SK-N-SH (cell line): ENCODE results near the gene KCNC4. TPM values are rescaled to one million over a fixed set of nuclear protein-coding genes. Genes with fewer than 3 reads are reported as not detected.
A peak's percentile ranks its signal among the peaks of the same experiment; 100 is the strongest.

ENCODE experiments used
- CTCF ChIA-PET: fragments of 300-600, 350-600 bp; formaldehyde crosslinking; extraction: SDS; loops from one replicate; lab custom pipeline; 2021; lab: Yijun Ruan, JAX
- POLR2A ChIA-PET: fragments of 350-600 bp; sonication (Branson Sonifier 250); formaldehyde crosslinking; extraction: SDS; loops from one replicate; lab custom pipeline; 2020; ENCODE audit warnings: antibody characterized with exemption, inconsistent platforms; lab: Yijun Ruan, JAX
- DNase-seq: peaks from one replicate; pipeline ENCODE4 v3.0.0; 2012
- H2AFZ ChIP-seq: fragments of 200-600 bp; sonication (generic); 2 replicates; pipeline ENCODE4 v1.8.1; 2016; ENCODE audit warnings: antibody characterized with exemption, mild to moderate bottlenecking, low read depth
- H3F3A ChIP-seq: fragments of 200-600 bp; sonication (generic); replicated peaks from 2 replicates; pipeline ENCODE3; 2016; ENCODE audit warnings: antibody characterized with exemption, mild to moderate bottlenecking; ENCODE audit not compliant: insufficient read depth
- H3K27ac ChIP-seq, 2 experiments: fragments of 200-500 bp in 1 of 2; fragments of 200-600 bp in 1 of 2; sonication (Bioruptor generic) in 1 of 2; sonication (generic), shearing (Covaris generic) in 1 of 2; 2 replicates each; pipeline versions ENCODE4 v1.5.1 to v1.6.1; 2014 to 2016; ENCODE audit warnings: low read depth in 2 of 2, inconsistent platforms in 1 of 2, low read length in 1 of 2, mild to moderate bottlenecking in 1 of 2, mixed read lengths in 1 of 2
- H3K27me3 ChIP-seq: fragments of 200-600 bp; sonication (generic), shearing (Covaris generic); 2 replicates; pipeline ENCODE4 v1.6.1; 2016; ENCODE audit warnings: mixed run types; ENCODE audit not compliant: insufficient read depth
- H3K36me3 ChIP-seq, 2 experiments: fragments of 200-500 bp in 1 of 2; fragments of 200-600 bp in 1 of 2; sonication (Bioruptor generic) in 1 of 2; sonication (generic) in 1 of 2; replicated peaks in 1 of 2; 2 replicates each; pipeline versions ENCODE3 to v1.5.1; 2014 to 2016; ENCODE audit warnings: low read length in 1 of 2, mild to moderate bottlenecking in 1 of 2; ENCODE audit not compliant: insufficient read depth in 2 of 2, control insufficient read depth in 1 of 2
- H3K4me1 ChIP-seq, 2 experiments: fragments of 200-500 bp in 1 of 2; fragments of 200-600 bp in 1 of 2; sonication (Bioruptor generic) in 1 of 2; sonication (generic), shearing (Covaris generic) in 1 of 2; 2 replicates each; pipeline versions ENCODE4 v1.5.1 to v1.6.1; 2014 to 2016; ENCODE audit warnings: low read depth in 1 of 2, low read length in 1 of 2, mixed run types in 1 of 2; ENCODE audit not compliant: insufficient read depth in 2 of 2, control insufficient read depth in 1 of 2
- H3K4me2 ChIP-seq: fragments of 200-600 bp; sonication (generic), shearing (Covaris generic); 2 replicates; pipeline ENCODE4 v1.6.1; 2017; ENCODE audit warnings: mixed run types
- H3K4me3 ChIP-seq, 2 experiments: fragments of 200-500 bp in 1 of 2; fragments of 200-600 bp in 1 of 2; sonication (Bioruptor generic) in 1 of 2; sonication (generic), shearing (Covaris generic) in 1 of 2; 2 replicates each; pipeline versions ENCODE4 v1.5.1 to v1.8.1; 2014 to 2016; ENCODE audit warnings: low read depth in 2 of 2, inconsistent platforms in 1 of 2, low read length in 1 of 2, mild to moderate bottlenecking in 1 of 2, mixed read lengths in 1 of 2, moderate library complexity in 1 of 2
- H3K79me2 ChIP-seq: fragments of 200-600 bp; sonication (generic); 2 replicates; pipeline ENCODE4 v1.8.1; 2017; ENCODE audit warnings: mild to moderate bottlenecking; ENCODE audit not compliant: insufficient read depth
- H3K9ac ChIP-seq: fragments of 200-600 bp; sonication (generic); 2 replicates; pipeline ENCODE4 v1.6.1; 2017; ENCODE audit warnings: mixed run types
- H3K9me2 ChIP-seq: fragments of 200-600 bp; sonication (generic); 2 replicates; pipeline ENCODE4 v1.6.1; 2017; ENCODE audit warnings: mixed run types
- H3K9me3 ChIP-seq: fragments of 200-600 bp; sonication (generic); 2 replicates; pipeline ENCODE4 v1.6.1; 2017; ENCODE audit warnings: mixed run types, mild to moderate bottlenecking, moderate library complexity
- H4K20me1 ChIP-seq: fragments of 200-600 bp; sonication (generic); 2 replicates; pipeline ENCODE4 v1.6.1; 2017; ENCODE audit warnings: mild to moderate bottlenecking, mixed run types; ENCODE audit not compliant: insufficient read depth
- CHD2 ChIP-seq: fragments of 150-350 bp; IDR thresholded peaks from 2 replicates; pipeline ENCODE4 v1.6.1; 2018; ENCODE audit warnings: low read length; ENCODE audit not compliant: partially characterized antibody
- EZH2phosphoT487 ChIP-seq: fragments of 200-600 bp; sonication (generic); IDR thresholded peaks from 2 replicates; pipeline ENCODE4 v1.6.1; 2017; ENCODE audit warnings: low read depth, mixed run types, mild to moderate bottlenecking, antibody characterized with exemption, moderate library complexity, borderline replicate concordance
- FOXJ3 ChIP-seq: sonication (generic); formaldehyde crosslinking; IDR thresholded peaks from 2 replicates; pipeline ENCODE4 v1.5.1; 2020; ENCODE audit warnings: mild to moderate bottlenecking, missing genetic modification reagents
- FOXM1 ChIP-seq: IDR thresholded peaks from 2 replicates; pipeline ENCODE4 v1.4.0; 2012; ENCODE audit warnings: low read depth, mild to moderate bottlenecking
- GATA2 ChIP-seq: sonication (generic); formaldehyde crosslinking; IDR thresholded peaks from 2 replicates; pipeline ENCODE4 v1.5.0; 2020; ENCODE audit warnings: mild to moderate bottlenecking, missing genetic modification reagents
- MXI1 ChIP-seq: IDR thresholded peaks from 2 replicates; pipeline ENCODE4 v1.6.1; 2012; ENCODE audit warnings: mild to moderate bottlenecking, low read depth, low read length, improper control_type of control experiment
- RCOR1 ChIP-seq: fragments of 150-350 bp; IDR thresholded peaks from 2 replicates; pipeline ENCODE4 v1.6.1; 2017; ENCODE audit warnings: antibody characterized with exemption, low read length
- SIN3A ChIP-seq: IDR thresholded peaks from 2 replicates; pipeline ENCODE4 v1.6.1; 2012; ENCODE audit warnings: low read depth, mild to moderate bottlenecking, low read length, moderate library complexity, borderline replicate concordance
- TEAD4 ChIP-seq: IDR thresholded peaks from 2 replicates; pipeline ENCODE4 v1.4.0; 2012; ENCODE audit warnings: mild to moderate bottlenecking, borderline replicate concordance; ENCODE audit not compliant: insufficient read depth
- YY1 ChIP-seq: IDR thresholded peaks from 2 replicates; pipeline ENCODE4 v1.4.0; 2012; ENCODE audit warnings: low read depth, mild to moderate bottlenecking
- WGBS: methylation state at CpG from one replicate; pipeline ENCODE4 v1.1.6; 2017; ENCODE audit warnings: low lambda C conversion rate; 5-methylcytosine and 5-hydroxymethylcytosine counted together
- polyA plus RNA-seq, 3 experiments: library from polyadenylated mRNA; depleted of rRNA; stranded (reverse); fragments of >200 nt; gene quantifications; 2 replicates each; pipeline ENCODE4 v1.2.3, GENCODE V29; 2012
- TF ChIP-seq, protein P1 (sequence below): IDR thresholded peaks from 2 replicates; pipeline ENCODE4; 2012

Gene KCNC4
- polyA plus RNA-seq, 1 of the 3 experiments (the other 2 are of a cell fraction) = 0.51 TPM

DNA sequence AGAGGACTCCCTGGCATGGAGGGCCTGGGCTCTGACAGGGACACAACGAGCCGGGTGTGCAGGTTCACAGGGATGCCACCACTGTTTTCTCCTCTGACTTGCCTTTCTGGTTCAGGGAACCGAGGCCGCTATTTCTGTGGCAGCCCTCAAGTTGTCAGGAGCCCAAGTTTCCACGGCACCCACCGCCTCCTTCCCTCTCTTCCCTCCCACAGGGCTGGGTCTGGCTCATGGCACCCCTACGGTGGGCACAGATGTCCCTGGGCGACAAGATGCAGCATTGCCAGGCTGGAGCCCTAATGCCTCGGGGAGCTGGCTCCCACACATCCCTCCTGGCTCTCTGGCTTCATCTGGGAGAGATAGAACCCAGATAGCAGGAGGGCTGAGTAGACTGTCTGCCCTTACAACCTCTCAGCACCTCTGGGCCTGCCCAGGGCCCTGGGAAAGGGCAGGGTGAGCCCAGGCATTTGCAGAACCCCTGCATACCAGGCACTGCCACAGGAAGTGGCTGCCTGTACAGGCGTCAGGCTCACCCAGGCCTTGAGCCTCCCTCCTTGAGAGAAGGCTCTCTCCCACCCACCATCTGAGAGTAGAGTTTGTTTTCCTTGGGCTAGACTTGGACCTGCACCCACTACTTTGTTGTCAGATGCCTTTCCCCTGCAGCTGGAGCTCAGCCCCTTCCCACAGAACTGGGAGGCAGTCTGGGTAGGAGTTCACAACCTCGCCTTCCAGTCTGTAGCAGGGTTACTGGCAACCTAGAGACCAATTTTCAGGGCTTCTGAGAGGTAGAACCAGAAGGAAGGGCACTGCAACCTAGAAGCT is 20.5 kb downstream of the KCNC4 start:
- H3K9me3 ChIP-seq = no peaks in the 10 kb centered on the region
- H3K4me2 ChIP-seq = no peak overlapping the region
- H4K20me1 ChIP-seq = no peaks in the 10 kb centered on the region
- peaks cover 0 to 58% of the 10 kb centered on the region in 2 experiments; a peak in 2 of 4 replicates for H3K4me1 ChIP-seq
- POLR2A ChIA-PET = no interaction called here
- H3K9me2 ChIP-seq = no peaks in the 10 kb centered on the region
- no peak overlapping the region for H3K4me3 ChIP-seq
- no peaks in the 10 kb centered on the region for H3K27me3 ChIP-seq
- no peak overlapping the region for H3K9ac ChIP-seq
- TF ChIP-seq RCOR1 (peak; percentile 37; the same call in 1 of the 2 replicates), GATA2 (CRISPR knock-in tag) (peak; percentile 37), FOXM1 (no peak), FOXJ3 (CRISPR knock-in tag) (no peak), SIN3A (no peak)
- no peak overlapping the region for H2AFZ ChIP-seq
- DNase-seq = peak; percentile 62
- no peaks in the 10 kb centered on the region for H3K36me3 ChIP-seq
- H3K27ac ChIP-seq = peak overlapping the region in 1 of 2 experiments; percentile 43; a peak in 1 of 4 replicates
- CTCF ChIA-PET = interaction anchor here (0.7 to 3.8 kb wide), 6 partner anchors 22 to 165 kb away, joined by 3 to 31 read pairs (median 4); partner anchors contain the start of gene KCNC4
- H3K79me2 ChIP-seq = no peaks in the 10 kb centered on the region
- no peaks in the 10 kb centered on the region for H3F3A ChIP-seq
- 77% methylated on average over 9 of the region's 11 CpGs for WGBS

DNA sequence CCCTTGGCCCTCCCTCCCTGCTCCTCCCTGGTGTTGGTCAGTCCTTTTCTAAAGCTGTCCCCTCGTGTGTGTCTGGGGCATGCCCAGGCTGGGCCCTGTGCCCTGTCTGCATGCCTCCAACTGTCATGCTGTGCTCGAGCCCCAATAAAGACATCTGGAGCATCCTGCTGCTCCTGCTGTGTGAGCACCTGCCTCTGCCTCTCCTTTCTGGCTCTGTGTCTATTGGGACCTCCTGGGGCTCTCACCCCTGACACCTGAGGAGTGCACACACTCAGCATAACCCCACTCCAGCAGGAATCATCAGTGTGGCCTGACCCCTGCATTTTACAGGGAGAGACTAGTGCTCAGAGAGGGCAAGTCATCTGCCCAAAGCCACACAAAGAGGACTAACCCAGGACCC is 23.7 kb downstream of the KCNC4 start:
- Histone ChIP-seq H3K27me3 (no peaks in the 10 kb centered on the region), H3K79me2 (no peaks in the 10 kb centered on the region), H3K9me3 (no peaks in the 10 kb centered on the region), H3F3A (no peaks in the 10 kb centered on the region), H3K4me1 (peaks cover 0 to 66% of the 10 kb centered on the region in 2 experiments; a peak in 2 of 4 replicates), H3K4me2 (no peak overlapping the region), H2AFZ (no peak overlapping the region), H3K4me3 (no peak overlapping the region), H3K36me3 (no peaks in the 10 kb centered on the region), H3K9ac (no peak overlapping the region), H3K27ac (peak overlapping the region in 1 of 2 experiments; percentile 98; a peak in 1 of 4 replicates), H3K9me2 (no peaks in the 10 kb centered on the region), H4K20me1 (no peaks in the 10 kb centered on the region)
- ChIA-PET POLR2A (no interaction called here), CTCF (interaction anchor here (1.7 kb wide), 1 partner anchor 25 kb away, joined by 7 read pairs; no protein-coding TSS in a partner anchor)
- TF ChIP-seq EZH2phosphoT487 (no peak), MXI1 (peak; percentile 37; the same call in 1 of the 2 replicates)
- DNase-seq = no peak
- WGBS = 39% methylated on average over 2 of the region's 2 CpGs

DNA sequence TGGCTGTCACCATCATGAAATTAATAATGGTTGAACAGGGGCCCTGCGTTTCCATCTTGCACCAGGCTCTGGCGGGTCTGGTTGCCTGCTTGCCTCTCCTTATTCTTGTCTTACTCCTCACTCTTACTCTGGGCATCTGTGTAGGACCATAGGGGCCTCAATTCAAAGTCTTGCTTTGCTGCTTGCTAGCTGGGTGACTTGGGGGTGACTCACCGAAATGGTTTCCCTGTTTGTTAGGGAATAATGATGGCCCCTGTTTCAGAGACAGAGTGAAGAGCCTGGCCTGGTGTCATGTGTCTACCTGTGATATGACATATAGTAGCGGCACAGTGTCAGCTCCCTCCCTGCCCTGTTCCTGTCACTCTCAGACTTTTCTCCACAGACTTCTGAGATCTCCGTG is 24.6 kb downstream of the KCNC4 start:
- CTCF ChIA-PET = interaction anchor here (0.6 to 2.0 kb wide), 8 partner anchors 11 to 743 kb away, joined by 3 to 11 read pairs (median 4); no protein-coding TSS in a partner anchor
- Histone ChIP-seq H3K36me3 (no peaks in the 10 kb centered on the region), H3K9me2 (no peaks in the 10 kb centered on the region), H3K4me2 (0 out of 2 replicates have a peak overlapping the region, but pooled peaks have one; percentile 15), H4K20me1 (no peaks in the 10 kb centered on the region), H3K4me3 (no peak overlapping the region), H2AFZ (peak overlapping the region; percentile 66; the same call in 1 of the 2 replicates), H3K9me3 (no peaks in the 10 kb centered on the region), H3K27me3 (no peaks in the 10 kb centered on the region)
- no peak for DNase-seq
- TF ChIP-seq FOXM1 (no peak), TEAD4 (no peak), CHD2 (no peak), YY1 (no peak)
- TF ChIP-seq, protein P1, sequence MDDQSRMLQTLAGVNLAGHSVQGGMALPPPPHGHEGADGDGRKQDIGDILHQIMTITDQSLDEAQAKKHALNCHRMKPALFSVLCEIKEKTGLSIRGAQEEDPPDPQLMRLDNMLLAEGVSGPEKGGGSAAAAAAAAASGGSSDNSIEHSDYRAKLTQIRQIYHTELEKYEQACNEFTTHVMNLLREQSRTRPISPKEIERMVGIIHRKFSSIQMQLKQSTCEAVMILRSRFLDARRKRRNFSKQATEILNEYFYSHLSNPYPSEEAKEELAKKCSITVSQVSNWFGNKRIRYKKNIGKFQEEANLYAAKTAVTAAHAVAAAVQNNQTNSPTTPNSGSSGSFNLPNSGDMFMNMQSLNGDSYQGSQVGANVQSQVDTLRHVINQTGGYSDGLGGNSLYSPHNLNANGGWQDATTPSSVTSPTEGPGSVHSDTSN = no peak
- TF ChIP-seq, all 33 proteins: peak for 0
- Histone ChIP-seq H3F3A (no peaks in the 10 kb centered on the region), H3K4me1 (peaks cover 0 to 57% of the 10 kb centered on the region in 2 experiments; a peak in 2 of 4 replicates), H3K27ac (peak overlapping the region in 1 of 2 experiments; percentile 98; a peak in 2 of 4 replicates), H3K9ac (no peak overlapping the region), H3K79me2 (no peaks in the 10 kb centered on the region)
- WGBS = 82% methylated on average over 4 of the region's 5 CpGs
- POLR2A ChIA-PET = interaction anchor here (1.0 kb wide), 1 partner anchor 104 kb away, joined by 3 read pairs; no protein-coding TSS in a partner anchor
